Ovary (tissue), 3 donors: Measurements from ENCODE around the gene SPI1.

ENCODE experiments used
- POLR2A ChIP-seq: fragments of 450-650 bp; IDR thresholded peaks from one replicate; pipeline ENCODE4 v1.6.1; 2017; ENCODE audit warnings: antibody characterized with exemption, mild to moderate bottlenecking, moderate library complexity
- TF ChIP-seq, protein P1 (sequence below), 3 donors: fragments of 450-650 bp in 2 of 3; fragments of 200-600 bp in 1 of 3; IDR thresholded peaks; one replicate each; pipeline versions ENCODE4 v1.5.1 to v1.8.0; 2016 to 2022; ENCODE audit warnings: antibody characterized with exemption in 3 of 3, mild to moderate bottlenecking in 1 of 3
- donor health status: DM: no; HTN: no; CAD: no.

DNA sequence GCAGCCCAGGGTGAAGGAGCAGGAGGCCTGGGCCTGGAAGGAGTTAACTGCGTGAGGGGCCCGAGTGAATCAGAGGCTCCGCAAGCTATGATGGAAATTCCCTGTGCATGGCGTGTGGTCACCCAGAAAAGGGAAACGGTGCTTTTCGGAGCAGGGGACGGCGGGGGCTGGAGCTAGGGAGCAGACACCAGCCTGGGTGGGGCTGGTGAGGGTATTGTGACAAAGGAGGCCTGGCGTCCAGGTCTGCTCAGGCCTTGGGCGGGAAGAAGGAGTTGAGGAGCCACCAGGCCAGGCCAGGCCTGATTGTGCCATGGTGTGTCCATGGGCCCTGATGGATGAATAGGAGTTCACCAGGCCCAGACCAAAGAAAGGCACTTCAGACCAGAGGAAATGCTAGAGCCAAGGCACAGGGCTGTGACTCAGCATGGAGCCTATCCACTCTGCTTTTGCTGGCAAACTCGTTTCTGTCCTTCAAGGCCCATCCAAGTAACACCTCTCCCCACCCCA, 12.8 kb upstream of the SPI1 start:
- no peak for TF ChIP-seq POLR2A
- TF ChIP-seq, protein P1, sequence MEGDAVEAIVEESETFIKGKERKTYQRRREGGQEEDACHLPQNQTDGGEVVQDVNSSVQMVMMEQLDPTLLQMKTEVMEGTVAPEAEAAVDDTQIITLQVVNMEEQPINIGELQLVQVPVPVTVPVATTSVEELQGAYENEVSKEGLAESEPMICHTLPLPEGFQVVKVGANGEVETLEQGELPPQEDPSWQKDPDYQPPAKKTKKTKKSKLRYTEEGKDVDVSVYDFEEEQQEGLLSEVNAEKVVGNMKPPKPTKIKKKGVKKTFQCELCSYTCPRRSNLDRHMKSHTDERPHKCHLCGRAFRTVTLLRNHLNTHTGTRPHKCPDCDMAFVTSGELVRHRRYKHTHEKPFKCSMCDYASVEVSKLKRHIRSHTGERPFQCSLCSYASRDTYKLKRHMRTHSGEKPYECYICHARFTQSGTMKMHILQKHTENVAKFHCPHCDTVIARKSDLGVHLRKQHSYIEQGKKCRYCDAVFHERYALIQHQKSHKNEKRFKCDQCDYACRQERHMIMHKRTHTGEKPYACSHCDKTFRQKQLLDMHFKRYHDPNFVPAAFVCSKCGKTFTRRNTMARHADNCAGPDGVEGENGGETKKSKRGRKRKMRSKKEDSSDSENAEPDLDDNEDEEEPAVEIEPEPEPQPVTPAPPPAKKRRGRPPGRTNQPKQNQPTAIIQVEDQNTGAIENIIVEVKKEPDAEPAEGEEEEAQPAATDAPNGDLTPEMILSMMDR (IDR thresholded peaks at IDR 0.05): no peak
